AML-193 (cell line): ENCODE measurements around the gene SLU7.

ENCODE experiments used
- DNase-seq, 2 experiments: peaks; one replicate each; lab custom pipeline; 2025; lab: John Stamatoyannopoulos, UW

SLU7 gene

GRCh38 chr5:160419458-160420330 lies 813 bp upstream of the SLU7 start:
- DNase-seq = no peak

GRCh38 chr5:160399402-160400353 lies 19.2 kb downstream of the SLU7 start, which contains the start of gene FAM200C:
Gene FAM200C (minus strand): TSS chr5:160400054. CDS start chr5:160395490, 4,564 bp downstream.
- DNase-seq = peak; percentile 70 to 74

- DNase-seq = no peak
Observed at GRCh38 chr5:160398806-160399205, 20.1 kb downstream of the SLU7 start.

GRCh38 chr5:160397492-160397891 lies 21.4 kb downstream of the SLU7 start:
- DNase-seq = no peak

- no peak for DNase-seq
Observed at GRCh38 chr5:160395111-160395510, 23.8 kb downstream of the SLU7 start.

GRCh38 chr5:160390787-160391696 lies 27.8 kb downstream of the SLU7 start:
- peak; percentile 45 to 51 for DNase-seq

- no peak for DNase-seq
Observed at GRCh38 chr5:160387445-160387844, 31.4 kb downstream of the SLU7 start.

GRCh38 chr5:160385496-160385895 lies 33.4 kb downstream of the SLU7 start:
- no peak for DNase-seq

- DNase-seq = no peak
Observed at GRCh38 chr5:160384681-160385080, 34.2 kb downstream of the SLU7 start.

- no peak for DNase-seq
Observed at GRCh38 chr5:160382346-160382745, 36.5 kb downstream of the SLU7 start.

GRCh38 chr5:160380041-160380440 lies 38.8 kb downstream of the SLU7 start:
- DNase-seq = no peak

- no peak for DNase-seq
Observed at GRCh38 chr5:160379511-160379910, 39.4 kb downstream of the SLU7 start.

GRCh38 chr5:160378330-160378729 lies 40.6 kb downstream of the SLU7 start:
- DNase-seq = no peak

- no peak for DNase-seq
Observed at GRCh38 chr5:160377651-160378050, 41.2 kb downstream of the SLU7 start.

- no peak for DNase-seq
Observed at GRCh38 chr5:160376416-160376815, 42.5 kb downstream of the SLU7 start.

GRCh38 chr5:160375701-160376100 lies 43.2 kb downstream of the SLU7 start:
- no peak for DNase-seq

GRCh38 chr5:160375166-160375565 lies 43.7 kb downstream of the SLU7 start:
- DNase-seq = no peak

GRCh38 chr5:160371294-160371693 lies 47.6 kb downstream of the SLU7 start:
- no peak for DNase-seq

GRCh38 chr5:160370713-160371034 lies 48.2 kb downstream of the SLU7 start:
- DNase-seq = no peak

GRCh38 chr5:160369990-160370712 lies 48.7 kb downstream of the SLU7 start, which contains the start of gene C1QTNF2:
Gene C1QTNF2 (minus strand): TSS chr5:160370626. CDS start chr5:160355011, 15,615 bp downstream.
- DNase-seq = no peak

- no peak for DNase-seq
Observed at GRCh38 chr5:160367885-160368284, 51.0 kb downstream of the SLU7 start.
